GM21360 (cell line): ENCODE measurements around the gene VSTM5.
"Not testable (repeated sequence)": the region's sequence is repeated elsewhere in the genome, so short reads cannot be mapped to it uniquely, and the experiment has no call there.

ENCODE experiments used
- ATAC-seq: cut with Tn5 transposase; IDR thresholded peaks from one replicate; pipeline ENCODE4 v1.9.1; 2021; ENCODE audit warnings: mild to moderate bottlenecking, moderate library complexity; ENCODE audit not compliant: unreplicated experiment

Gene VSTM5

DNA sequence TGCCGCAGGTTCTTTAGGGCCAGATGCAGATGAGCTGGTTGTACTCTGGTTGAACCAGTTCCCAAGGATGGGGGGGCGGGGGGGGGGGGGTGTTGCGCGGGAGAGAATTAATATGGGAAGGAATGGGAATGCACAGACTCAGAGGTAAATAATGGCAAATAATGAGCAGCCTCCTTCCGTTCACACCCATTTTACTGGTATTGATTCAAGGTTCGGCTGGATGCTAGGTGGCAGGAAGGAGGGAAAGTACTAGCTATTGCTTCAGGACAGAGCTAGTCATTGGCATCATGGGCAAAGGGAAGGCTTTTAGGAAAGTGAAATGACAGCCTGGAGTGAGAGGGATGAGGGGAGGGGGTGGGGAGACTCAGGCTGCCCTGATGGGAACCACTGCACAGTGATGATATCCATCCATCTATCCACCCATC is at the start of gene VSTM5:
Gene VSTM5, minus strand, starts transcription at position 25 of the 425 bp plus-strand sequence. CDS start 116 bp downstream, outside the sequence.
- ATAC-seq = no peak

- ATAC-seq = no peak
Measured at GRCh38 chr11:93895106-93895862, 44.9 kb upstream of the VSTM5 start.

GRCh38 chr11:93890391-93891051 is 40.1 kb upstream of the VSTM5 start:
- no peak for ATAC-seq

DNA sequence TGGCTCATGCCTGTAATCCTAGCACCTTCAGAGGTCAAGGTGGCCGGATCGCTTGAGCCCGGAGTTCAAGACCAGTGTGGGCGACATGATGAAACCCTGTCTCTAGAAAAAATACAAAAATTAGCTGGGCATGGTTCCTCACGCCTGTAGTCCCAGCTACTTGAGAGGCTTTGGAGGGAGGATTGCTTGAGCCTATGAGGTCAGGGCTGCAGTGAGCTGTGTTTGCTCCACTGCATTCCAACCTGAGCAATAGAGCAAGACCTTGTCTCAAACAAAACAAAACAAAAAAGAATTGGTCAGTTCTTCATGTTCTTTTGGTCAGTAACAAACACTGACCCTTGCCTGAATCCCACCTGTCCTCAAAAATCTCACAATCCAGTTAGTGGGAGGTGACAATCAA is 36.7 kb upstream of the VSTM5 start:
- no peak for ATAC-seq

- ATAC-seq = not testable (repeated sequence)
Measured at GRCh38 chr11:93879114-93879513, 28.7 kb upstream of the VSTM5 start.

DNA sequence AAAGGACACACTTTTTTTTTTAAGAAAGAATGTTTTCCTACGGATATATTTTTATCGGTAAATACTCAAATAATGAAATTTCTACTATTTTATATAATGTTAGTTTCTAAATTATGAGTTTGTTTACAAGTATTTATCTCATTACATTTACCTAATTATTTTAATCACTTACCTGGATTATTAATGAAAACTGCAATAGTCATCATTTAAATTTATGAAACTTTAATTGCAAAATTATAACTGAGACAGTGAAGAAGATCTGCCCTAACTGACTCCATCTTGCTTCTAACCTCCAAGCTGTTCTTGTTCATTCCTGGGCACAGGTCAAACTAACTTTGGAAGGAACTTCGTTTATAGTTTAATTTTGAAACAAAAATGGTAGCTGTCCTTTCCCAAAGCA is 25.2 kb upstream of the VSTM5 start:
- ATAC-seq = no peak

GRCh38 chr11:93871526-93871925 is 21.1 kb upstream of the VSTM5 start:
- ATAC-seq = no peak

- ATAC-seq = no peak
Measured at GRCh38 chr11:93870616-93871015, 20.2 kb upstream of the VSTM5 start.

- ATAC-seq = no peak
Measured at GRCh38 chr11:93869830-93870229, 19.4 kb upstream of the VSTM5 start.

- ATAC-seq = not testable (repeated sequence)
Measured at GRCh38 chr11:93868404-93868803, 18.0 kb upstream of the VSTM5 start.

GRCh38 chr11:93861808-93862207 is 11.4 kb upstream of the VSTM5 start:
- ATAC-seq = no peak

- ATAC-seq = no peak
Measured at GRCh38 chr11:93858121-93858775, 7.8 kb upstream of the VSTM5 start.

DNA sequence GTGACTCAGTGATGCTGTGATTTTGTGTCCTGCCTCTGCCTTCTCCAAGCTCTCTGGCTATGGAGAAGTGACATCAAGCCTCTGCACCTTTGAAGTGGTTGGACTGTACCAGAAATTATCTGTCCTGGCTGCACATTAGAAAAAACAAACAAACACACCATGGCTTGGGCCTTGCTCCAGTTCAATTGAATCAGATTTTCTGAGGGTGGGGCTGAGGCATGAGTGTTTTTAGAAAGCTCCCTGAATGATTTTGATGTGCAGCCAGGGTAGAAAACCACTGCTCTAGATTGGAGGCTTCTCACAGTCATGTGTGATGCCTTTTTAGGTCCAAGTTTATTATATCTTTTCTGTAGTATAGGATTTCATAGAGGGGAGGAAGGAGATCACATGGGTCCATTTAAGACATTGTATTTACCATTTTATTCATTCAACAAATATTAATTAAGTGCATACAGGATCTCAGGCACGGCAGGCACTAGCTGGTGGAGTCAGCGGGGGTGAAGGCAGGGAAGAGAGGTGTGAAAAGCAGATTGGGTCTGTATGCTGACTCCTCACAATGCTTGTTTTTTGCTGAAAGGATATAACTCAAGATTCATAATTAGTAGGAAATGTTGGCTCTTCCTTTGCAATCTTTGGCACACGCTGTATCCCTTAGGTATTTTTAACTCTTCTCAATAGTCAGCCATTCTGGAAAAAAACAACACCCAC is 7.1 kb upstream of the VSTM5 start:
- ATAC-seq = no peak

DNA sequence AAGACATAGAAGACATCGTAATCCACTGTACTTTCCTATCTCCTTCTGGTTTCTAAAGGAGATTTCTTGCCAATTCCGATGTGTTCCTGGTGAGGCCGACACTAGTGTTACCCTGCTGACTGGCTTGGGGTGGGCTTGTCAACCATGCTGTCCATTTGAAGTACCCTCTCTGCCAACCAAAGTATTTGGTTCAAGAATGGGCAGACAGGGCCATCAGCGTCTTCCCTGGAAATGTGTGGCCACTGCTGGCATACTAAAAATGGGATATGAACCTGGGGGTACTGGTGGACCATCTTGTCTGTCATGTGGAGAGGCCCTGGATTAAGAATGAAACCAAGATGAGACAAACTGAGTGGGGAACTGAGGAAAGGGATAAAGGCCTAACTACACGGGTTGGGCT is 1.8 kb upstream of the VSTM5 start:
- no peak for ATAC-seq

DNA sequence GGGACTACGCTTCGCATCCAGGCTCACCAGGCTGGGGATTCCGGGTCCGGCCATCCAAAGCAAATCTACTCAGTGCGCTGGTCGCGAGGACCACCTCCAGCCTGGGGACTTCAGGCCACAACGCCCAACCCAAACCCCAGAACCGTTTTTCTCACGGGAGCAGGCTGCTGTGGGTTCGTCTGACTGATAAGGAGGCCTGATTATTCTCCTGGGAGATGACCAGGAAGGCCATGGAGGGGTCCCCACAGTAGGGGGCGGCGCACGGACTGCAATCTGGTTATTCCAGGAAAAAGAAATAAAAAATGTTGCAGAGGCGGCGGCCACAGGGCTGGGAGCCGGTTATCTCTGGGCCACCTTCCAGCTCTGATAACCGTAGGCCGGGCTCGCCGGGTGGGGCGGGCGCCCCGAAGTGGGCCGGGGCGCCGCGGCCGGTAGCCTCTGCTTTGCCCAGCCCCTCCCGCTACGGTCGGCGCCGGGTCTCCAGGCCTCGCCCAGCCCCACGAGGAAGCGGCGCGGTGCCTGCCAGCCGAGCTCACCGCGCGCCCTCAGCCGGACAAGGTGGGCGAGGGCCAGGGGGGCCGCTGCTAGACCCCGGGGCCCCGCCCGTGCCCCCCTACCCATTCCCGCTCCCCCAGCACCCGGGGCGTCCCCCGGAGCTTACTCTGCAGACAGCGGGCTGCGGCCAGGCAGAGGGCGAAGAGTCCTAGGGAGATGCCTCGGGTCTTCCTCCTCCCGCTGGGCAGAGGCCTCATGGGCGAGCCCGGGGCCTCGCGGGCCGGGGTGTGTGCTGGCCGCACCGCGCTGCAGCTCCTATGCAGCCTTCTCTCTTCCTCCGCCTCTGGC is 446 bp downstream of the VSTM5 start:
- no peak for ATAC-seq

DNA sequence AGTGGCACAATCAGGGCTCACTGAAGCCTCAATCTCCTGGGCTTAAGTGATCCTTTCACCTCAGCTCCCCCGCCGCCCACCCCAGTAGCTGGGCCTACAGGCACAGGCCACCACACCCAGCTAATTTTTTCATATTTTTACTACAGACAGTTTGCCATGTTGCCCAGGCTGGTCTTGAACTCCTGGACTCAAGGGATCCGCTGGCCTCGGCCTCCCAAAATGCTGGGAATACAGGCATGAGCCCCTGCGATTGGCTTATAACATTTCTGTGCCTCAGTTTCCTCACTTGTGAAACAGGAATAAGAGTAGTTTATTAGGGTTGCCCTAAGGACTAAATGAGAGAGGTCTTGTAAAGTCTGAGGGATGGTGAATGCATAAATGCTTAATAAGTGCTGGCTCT is 1.2 kb downstream of the VSTM5 start:
- ATAC-seq = no peak

DNA sequence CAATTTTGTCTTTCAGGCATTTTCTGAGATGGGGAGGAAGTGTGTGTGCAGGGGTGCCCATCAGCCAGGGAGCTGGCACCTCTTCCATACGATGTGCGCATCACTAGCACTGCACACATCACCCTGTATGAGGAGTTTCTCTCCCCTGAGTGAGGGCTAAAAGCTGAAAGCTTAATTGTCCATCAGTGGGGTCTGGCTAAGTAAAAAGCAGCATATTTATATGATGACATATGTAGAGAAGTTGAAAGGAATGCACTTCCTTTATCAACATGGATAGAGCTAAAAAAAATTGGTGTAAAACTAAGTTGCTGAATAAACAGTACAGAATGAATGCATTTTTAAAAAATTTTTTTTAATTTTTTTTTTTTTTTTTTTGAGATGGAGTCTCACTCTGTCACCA is 4.0 kb downstream of the VSTM5 start:
- no peak for ATAC-seq

GRCh38 chr11:93845181-93846092 is 5.0 kb downstream of the VSTM5 start:
- ATAC-seq = no peak

- ATAC-seq = no peak
Measured at GRCh38 chr11:93844568-93844967, 5.8 kb downstream of the VSTM5 start.
